Midbrain (tissue), 1 donor: ENCODE measurements around the gene ZBTB21.
"Not testable (repeated sequence)": the region's sequence is repeated elsewhere in the genome, so short reads cannot be mapped to it uniquely, and the experiment has no call there.

Source experiments
- DNase-seq: peaks from one replicate; lab custom pipeline; 2025; lab: John Stamatoyannopoulos, UW

The ZBTB21 gene

DNA sequence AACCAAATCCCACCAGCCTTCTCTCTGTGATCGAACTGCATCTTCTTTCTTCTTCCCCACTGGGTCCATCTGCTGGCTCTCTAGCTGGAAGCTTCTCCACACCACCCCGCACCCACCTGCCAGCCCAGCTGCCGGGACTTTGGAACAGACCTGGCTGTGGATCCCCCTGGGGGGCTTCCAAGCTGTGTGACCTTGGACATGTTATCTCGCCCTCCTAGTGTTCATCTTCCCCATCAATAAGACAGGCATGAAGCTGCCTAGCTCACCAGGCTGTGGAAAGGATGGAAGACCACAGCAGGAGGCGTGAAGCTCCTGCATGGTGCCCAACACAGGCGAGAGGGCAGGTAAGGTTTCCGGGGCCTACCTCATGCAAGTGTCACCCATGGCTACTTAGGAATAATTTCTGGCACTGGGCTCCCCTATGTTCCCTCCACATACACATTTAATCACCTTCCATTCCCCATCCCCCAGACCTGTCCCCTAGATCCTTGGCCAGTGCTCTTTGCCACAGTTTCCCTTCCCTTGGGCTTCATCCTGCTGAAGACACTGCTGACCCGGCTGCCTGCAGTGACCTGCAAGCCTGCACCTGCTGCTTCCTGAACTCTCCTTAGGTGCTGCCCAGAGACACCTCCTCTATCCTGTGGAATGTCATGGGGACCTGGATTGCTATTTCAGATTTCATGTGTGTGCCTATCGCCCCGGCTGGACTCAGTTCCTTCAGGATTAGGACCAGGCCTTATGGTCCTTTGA, 43.1 kb downstream of the ZBTB21 start:
- no peak for DNase-seq

GRCh38 chr21:41966041-41966833, 43.9 kb downstream of the ZBTB21 start:
- DNase-seq = no peak

- no peak for DNase-seq
Observed at GRCh38 chr21:41965461-41966013, 44.6 kb downstream of the ZBTB21 start.

DNA sequence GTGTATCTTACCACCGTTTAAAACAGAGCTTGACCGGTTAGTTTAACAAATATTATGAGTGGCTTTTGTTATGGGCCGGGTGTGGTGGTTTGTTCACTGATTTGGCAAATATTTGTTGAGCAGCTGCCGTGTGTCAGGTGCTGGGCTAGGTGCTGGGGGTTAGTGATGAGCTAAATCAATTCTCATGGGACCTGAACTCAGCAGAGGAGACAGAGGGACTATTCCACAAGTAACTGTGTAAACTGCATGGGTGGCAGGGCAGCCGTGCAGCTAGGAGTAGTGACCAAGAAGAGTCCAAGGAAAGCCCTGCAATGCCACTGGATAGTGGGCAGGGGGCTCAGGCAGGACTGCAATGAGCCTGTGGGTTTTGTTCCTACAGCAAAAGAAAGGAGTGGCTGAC, 45.1 kb downstream of the ZBTB21 start:
- DNase-seq = no peak

- DNase-seq = no peak
Observed at GRCh38 chr21:41964171-41964570, 46.0 kb downstream of the ZBTB21 start.

- no peak for DNase-seq
Observed at GRCh38 chr21:41962425-41962966, 47.7 kb downstream of the ZBTB21 start.

DNA sequence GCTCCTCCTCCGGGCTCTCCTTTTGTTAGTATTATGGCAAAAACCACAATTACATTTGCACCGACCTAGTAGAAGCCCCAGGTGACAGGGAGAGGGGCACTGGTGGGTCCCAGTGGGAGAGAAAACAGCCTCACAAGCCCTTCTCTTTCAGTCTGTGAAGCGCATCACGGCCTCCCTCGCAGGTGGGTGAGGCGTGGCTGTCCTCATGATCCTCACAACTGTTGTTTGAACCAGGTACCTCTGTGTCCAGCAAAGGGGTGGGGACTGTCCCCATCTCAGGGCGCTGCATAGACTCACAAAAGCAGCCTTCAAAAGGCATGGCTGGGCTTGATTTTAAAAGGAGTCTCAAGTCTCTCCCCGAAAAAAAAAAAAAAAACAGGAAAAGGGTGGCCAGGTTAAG, 48.4 kb downstream of the ZBTB21 start:
- DNase-seq = no peak

DNA sequence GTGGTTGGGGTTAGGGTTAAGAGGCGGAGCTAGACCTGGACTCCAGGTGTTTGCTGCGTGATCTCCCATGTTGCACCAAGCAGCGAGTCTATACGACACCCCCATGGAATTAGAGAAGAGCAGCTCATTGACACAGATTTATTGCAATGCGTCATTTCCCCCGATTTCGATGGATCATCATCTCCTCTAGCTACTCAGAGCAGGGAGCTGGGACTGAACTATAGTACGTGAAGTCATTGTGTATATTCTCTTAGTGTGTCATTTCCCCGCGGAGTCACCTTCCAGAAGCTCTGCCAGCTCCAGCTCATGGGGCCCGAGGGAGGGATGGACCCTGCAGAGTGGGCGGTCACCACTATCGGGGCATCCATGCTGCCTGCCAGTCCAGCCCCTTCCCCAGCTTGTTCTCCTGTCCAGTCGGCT, 48.9 kb downstream of the ZBTB21 start:
- DNase-seq = no peak

- no peak for DNase-seq
Observed at GRCh38 chr21:41960386-41960785, 49.8 kb downstream of the ZBTB21 start.

GRCh38 chr21:41959697-41960096, 50.5 kb downstream of the ZBTB21 start:
- DNase-seq = not testable (repeated sequence)

DNA sequence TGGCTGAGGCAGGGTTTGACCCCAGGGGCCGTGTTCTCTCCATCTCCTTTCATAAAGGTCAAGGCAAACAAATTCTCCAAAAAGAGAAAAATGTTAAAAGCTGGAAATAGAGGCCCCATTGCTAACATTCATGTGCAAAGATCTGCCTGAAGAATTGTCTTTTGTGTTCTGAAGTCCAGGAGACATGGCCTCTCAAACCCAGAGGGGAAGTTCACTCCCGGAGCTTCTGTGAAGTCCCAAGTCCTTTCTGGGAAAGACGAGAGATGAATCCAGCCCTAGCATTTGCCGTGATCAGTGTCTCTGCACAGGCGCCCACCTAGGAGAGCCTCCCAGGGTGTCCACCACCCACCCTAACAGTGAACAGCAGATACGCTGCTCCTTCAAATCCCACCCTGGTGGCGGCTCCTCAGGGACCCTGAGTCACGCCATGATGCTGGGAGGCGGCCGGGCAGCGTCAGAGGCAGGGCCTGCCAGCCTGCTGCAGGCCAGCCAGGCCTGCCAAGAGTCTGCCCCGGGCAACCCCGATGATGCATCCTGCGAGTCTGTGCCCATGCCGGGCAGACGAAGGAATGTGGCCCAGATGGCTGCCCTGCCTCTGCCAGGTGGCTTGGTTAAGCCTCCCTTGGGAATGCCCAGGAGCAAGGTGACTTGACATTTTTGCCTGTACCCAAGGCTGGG, 51.1 kb downstream of the ZBTB21 start:
- peak; percentile 31 for DNase-seq

GRCh38 chr21:41957991-41958766, 52.0 kb downstream of the ZBTB21 start:
- peak; percentile 24 for DNase-seq

DNA sequence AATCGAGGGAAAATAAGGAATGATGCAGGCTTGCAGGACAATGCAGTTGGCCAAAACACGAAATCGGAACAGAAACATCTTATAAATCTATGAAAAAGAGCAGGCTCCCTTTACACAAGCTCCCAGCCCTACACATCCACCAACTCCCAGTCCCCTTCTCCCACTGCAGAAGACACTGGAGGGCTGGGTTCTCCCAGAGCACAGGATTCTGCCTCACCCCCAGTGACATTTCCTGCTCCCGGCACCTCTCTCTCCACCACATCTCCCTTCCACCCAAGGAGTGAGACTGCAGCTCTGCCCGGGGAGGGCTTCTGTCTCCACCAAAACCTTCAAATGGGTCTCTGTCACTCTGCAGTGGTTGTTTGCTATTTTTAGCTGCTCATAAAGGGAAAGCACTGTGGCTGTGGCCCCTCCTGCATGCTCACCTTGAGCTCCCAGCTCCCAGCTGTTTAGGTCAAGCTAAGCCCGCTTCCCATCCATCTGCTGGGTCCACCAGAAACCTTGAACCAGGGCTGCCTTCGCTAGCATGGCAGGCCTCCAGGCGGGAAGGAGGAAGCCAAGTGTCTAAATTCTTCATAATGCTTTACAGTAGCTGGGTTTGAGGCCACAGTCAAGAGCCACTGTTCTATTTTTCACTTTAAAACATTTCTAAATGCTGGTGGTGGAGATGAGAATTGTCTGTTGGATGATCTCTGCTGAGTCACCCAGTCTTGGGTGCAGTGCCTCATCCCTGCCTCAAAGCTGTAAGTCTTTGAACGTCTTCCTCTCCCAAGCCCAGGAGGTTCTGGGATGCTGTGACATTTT, 53.0 kb downstream of the ZBTB21 start:
- DNase-seq = no peak

GRCh38 chr21:41955516-41955915, 54.6 kb downstream of the ZBTB21 start:
- DNase-seq = no peak

DNA sequence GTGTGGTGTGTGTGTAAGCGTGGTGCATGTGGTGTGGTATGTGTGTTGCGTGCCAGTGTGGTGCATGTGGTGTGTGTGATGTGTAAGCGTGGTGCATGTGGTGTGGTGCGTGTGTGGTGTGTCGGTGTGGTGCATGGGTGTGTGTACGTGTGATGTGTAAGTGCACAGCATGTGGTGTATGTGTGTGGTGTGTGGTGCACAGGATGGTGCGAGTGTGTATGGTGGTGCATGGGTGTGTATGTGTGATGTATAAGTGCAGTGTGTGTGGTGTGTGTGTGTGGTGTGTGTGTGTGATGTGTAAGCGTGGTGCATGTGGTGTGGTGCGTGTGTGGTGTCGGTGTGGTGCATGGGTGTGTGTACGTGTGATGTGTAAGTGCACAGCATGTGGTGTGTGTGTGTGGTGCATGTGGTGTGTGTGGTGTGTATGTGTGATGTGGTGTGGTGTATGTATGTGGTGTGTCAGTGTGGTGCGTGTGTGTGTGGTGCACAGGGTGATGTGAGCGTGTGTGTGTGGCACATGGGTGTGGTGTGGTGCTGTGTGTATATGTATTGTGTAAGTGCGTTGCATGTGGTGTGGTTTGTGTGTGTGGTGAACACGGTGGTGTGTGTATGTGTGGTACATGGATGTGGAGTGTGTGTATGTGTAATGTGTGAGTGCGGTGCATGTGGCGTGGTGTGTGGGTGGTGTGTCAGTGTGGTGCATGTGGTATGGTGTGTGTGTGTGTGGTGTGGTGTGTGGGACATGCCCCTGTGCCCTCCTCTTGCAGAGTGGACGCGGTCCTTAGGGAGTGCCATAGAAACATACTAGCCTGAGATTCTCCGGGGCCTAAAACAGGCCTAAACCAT, 55.3 kb downstream of the ZBTB21 start:
- no peak for DNase-seq

DNA sequence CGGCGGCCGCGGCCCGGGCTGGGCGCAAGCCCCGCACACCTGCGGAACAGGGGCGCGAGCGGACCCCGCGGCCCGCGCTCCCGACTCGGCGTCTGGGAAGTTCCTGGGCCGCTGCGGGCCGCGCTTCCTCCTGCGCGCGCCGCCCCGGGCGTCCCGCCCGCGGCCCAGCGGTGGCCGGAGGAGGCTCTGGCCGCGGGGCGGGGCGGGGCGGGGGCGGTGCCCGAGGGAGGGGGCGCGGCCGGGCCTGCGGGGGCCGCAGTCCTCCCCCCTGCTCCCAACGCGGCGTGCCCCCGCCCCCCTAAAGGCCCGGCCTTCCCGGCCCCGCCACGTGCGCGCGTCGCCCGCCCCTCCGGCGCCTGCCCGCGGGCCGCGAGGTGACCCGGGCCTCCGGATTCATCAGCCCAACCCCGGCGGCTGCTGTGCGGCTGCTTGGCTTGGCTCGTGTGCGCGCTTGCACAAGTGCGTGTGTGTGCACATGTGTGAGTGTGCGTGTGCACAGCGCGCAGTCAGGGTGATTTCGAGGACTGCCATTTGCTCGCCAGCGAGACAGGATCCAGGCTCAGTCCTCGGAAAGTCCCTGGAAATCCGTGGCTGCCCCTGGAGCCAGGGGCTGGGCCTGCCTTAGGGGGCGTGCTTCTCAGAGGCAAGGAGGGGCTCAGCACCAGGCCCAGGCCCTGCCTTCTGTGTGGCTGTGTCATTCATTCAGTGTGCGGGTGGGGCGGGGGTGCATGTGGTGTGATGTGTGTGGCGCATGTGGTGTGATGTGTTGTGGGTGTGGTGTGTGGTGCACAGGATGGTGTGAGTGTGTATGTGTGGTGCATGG, 56.1 kb downstream of the ZBTB21 start, which contains the start of gene C2CD2:
Gene C2CD2, minus strand, starts transcription at position 188 of the 823 bp plus-strand sequence. CDS start 370 bp downstream, outside the sequence.
- peak; percentile 34 for DNase-seq

- DNase-seq = no peak
Observed at GRCh38 chr21:41953249-41953830, 56.8 kb downstream of the ZBTB21 start.
